Measurements from ENCODE around the gene CRYBG1. TPM values are rescaled to one million over a fixed set of nuclear protein-coding genes. Genes with fewer than 3 reads are reported as not detected.

Gene CRYBG1
- total RNA-seq, 1 experiment from 2014 or later, result 2.9 TPM

- TF ChIP-seq EZH2 (IDR thresholded peaks at IDR 0.05; ENCODE audit: borderline replicate concordance, low read depth, low read length, poor library complexity, severe bottlenecking) (no peak), CTCF (conservative IDR thresholded peaks at IDR 0.05; ENCODE audit: low read depth, low read length) (no peak)
- ChIA-PET POLR2A (ENCODE audit: low non-redundant PET) (no interaction called here), CTCF (no interaction called here)
- Histone ChIP-seq H3K27me3 (replicated peaks; ENCODE audit: insufficient read depth, low read depth, low read length, poor library complexity) (peaks cover 7% of the 10 kb centered on the region), H3K4me3 (ENCODE audit: low read depth, low read length, poor library complexity, severe bottlenecking) (no peak overlapping the region), H3K9me3 (ENCODE audit: low read depth, low read length, poor library complexity, severe bottlenecking) (no peaks in the 10 kb centered on the region), H3K36me3 (ENCODE audit: insufficient read depth, low read length, poor library complexity, severe bottlenecking) (no peaks in the 10 kb centered on the region), H3K27ac (ENCODE audit: low read depth, low read length, poor library complexity, severe bottlenecking) (no peak overlapping the region), H3K4me1 (ENCODE audit: insufficient read depth, low read length, poor library complexity, severe bottlenecking) (no peaks in the 10 kb centered on the region)
- intact Hi-C loops (cut with micrococcal nuclease; ENCODE audit: unreplicated experiment), result no loop called here
- BruUV-seq (replicated peaks), result no TSS peak
- DNase-seq (ENCODE audit: low spot score), result no peak
Measured at GRCh38 chr6:106488494-106489370, 128.2 kb downstream of the CRYBG1 start.

- no peak overlapping the region for H3K27ac ChIP-seq (ENCODE audit: low read depth, low read length, poor library complexity, severe bottlenecking)
- BruUV-seq (replicated peaks), result no TSS peak
- TF ChIP-seq CTCF (conservative IDR thresholded peaks at IDR 0.05; ENCODE audit: low read depth, low read length) (no peak), EZH2 (IDR thresholded peaks at IDR 0.05; ENCODE audit: borderline replicate concordance, low read depth, low read length, poor library complexity, severe bottlenecking) (no peak)
- peaks cover 7% of the 10 kb centered on the region for H3K27me3 ChIP-seq (replicated peaks; ENCODE audit: insufficient read depth, low read depth, low read length, poor library complexity)
- intact Hi-C loops (cut with micrococcal nuclease; ENCODE audit: unreplicated experiment), result no loop called here
- no peak overlapping the region for H3K4me3 ChIP-seq (ENCODE audit: low read depth, low read length, poor library complexity, severe bottlenecking)
- ChIA-PET POLR2A (ENCODE audit: low non-redundant PET) (no interaction called here), CTCF (no interaction called here)
- no peaks in the 10 kb centered on the region for H3K36me3 ChIP-seq (ENCODE audit: insufficient read depth, low read length, poor library complexity, severe bottlenecking)
- no peak for DNase-seq (ENCODE audit: low spot score)
- H3K9me3 ChIP-seq (ENCODE audit: low read depth, low read length, poor library complexity, severe bottlenecking), result no peaks in the 10 kb centered on the region
- H3K4me1 ChIP-seq (ENCODE audit: insufficient read depth, low read length, poor library complexity, severe bottlenecking), result no peaks in the 10 kb centered on the region
Measured at GRCh38 chr6:106490030-106490429, 129.5 kb downstream of the CRYBG1 start.

- DNase-seq (ENCODE audit: low spot score), result no peak
- ChIA-PET POLR2A (ENCODE audit: low non-redundant PET) (no interaction called here), CTCF (no interaction called here)
- TF ChIP-seq EZH2 (IDR thresholded peaks at IDR 0.05; ENCODE audit: borderline replicate concordance, low read depth, low read length, poor library complexity, severe bottlenecking) (no peak), CTCF (conservative IDR thresholded peaks at IDR 0.05; ENCODE audit: low read depth, low read length) (no peak)
- intact Hi-C loops (cut with micrococcal nuclease; ENCODE audit: unreplicated experiment), result no loop called here
- no peaks in the 10 kb centered on the region for H3K4me1 ChIP-seq (ENCODE audit: insufficient read depth, low read length, poor library complexity, severe bottlenecking)
- no TSS peak for BruUV-seq (replicated peaks)
- peaks cover 7% of the 10 kb centered on the region for H3K27me3 ChIP-seq (replicated peaks; ENCODE audit: insufficient read depth, low read depth, low read length, poor library complexity)
- H3K4me3 ChIP-seq (ENCODE audit: low read depth, low read length, poor library complexity, severe bottlenecking), result no peak overlapping the region
- H3K36me3 ChIP-seq (ENCODE audit: insufficient read depth, low read length, poor library complexity, severe bottlenecking), result no peaks in the 10 kb centered on the region
- H3K27ac ChIP-seq (ENCODE audit: low read depth, low read length, poor library complexity, severe bottlenecking), result no peak overlapping the region
- no peaks in the 10 kb centered on the region for H3K9me3 ChIP-seq (ENCODE audit: low read depth, low read length, poor library complexity, severe bottlenecking)
Measured at GRCh38 chr6:106490436-106490835, 129.9 kb downstream of the CRYBG1 start.

All from A673 (cell line).